Stomach smooth muscle (tissue), 2 donors: ENCODE data around the gene CBX7.

ENCODE experiments used
- H3K27ac ChIP-seq: one replicate; pipeline ENCODE4 v1.7.0; 2013; ENCODE audit warnings: mild to moderate bottlenecking, low read length, inconsistent platforms
- H3K27me3 ChIP-seq, 2 donors: one replicate each; pipeline ENCODE4 v1.7.0; 2013; ENCODE audit warnings: low read length in 2 of 2; ENCODE audit not compliant: insufficient read depth in 2 of 2, control insufficient read depth in 1 of 2
- H3K36me3 ChIP-seq, 2 donors: one replicate each; pipeline ENCODE4 v1.7.0; 2013; ENCODE audit warnings: low read length in 2 of 2; ENCODE audit not compliant: control insufficient read depth in 2 of 2, insufficient read depth in 2 of 2
- H3K4me1 ChIP-seq: one replicate; pipeline ENCODE4 v1.7.0; 2013; ENCODE audit warnings: low read length; ENCODE audit not compliant: control insufficient read depth, insufficient read depth
- H3K4me3 ChIP-seq, 2 donors: one replicate each; pipeline ENCODE4 v1.7.0; 2013; ENCODE audit warnings: low read length in 2 of 2
- H3K9ac ChIP-seq, 2 donors: one replicate each; pipeline ENCODE4 v1.7.0; 2013; ENCODE audit warnings: low read length in 2 of 2, mild to moderate bottlenecking in 1 of 2
- H3K9me3 ChIP-seq, 2 donors: one replicate each; pipeline ENCODE4 v1.7.0; 2013; ENCODE audit warnings: low read length in 2 of 2; ENCODE audit not compliant: control insufficient read depth in 2 of 2
- donor health status: healthy.
- donor health status: Pancreatic carcinoma.

The CBX7 gene

GRCh38 chr22:39115977-39116621, 36.4 kb downstream of the CBX7 start:
- no peak overlapping the region for H3K9ac ChIP-seq
- no peaks in the 10 kb centered on the region for H3K4me1 ChIP-seq
- no peaks in the 10 kb centered on the region for H3K36me3 ChIP-seq
- no peak overlapping the region for H3K4me3 ChIP-seq
- peaks cover 2 to 3% of the 10 kb centered on the region in 2 donors for H3K27me3 ChIP-seq
- no peak overlapping the region for H3K27ac ChIP-seq
- H3K9me3 ChIP-seq = no peaks in the 10 kb centered on the region

- Histone ChIP-seq H3K27me3 (peaks cover 2 to 3% of the 10 kb centered on the region in 2 donors), H3K36me3 (no peaks in the 10 kb centered on the region), H3K9me3 (no peaks in the 10 kb centered on the region), H3K4me3 (no peak overlapping the region), H3K4me1 (no peaks in the 10 kb centered on the region), H3K27ac (no peak overlapping the region), H3K9ac (no peak overlapping the region)
These were observed 36.9 kb downstream of the CBX7 start for GRCh38 chr22:39115570-39115969.

GRCh38 chr22:39114112-39114511, 38.4 kb downstream of the CBX7 start:
- peaks cover 2 to 3% of the 10 kb centered on the region in 2 donors for H3K27me3 ChIP-seq

GRCh38 chr22:39110631-39111561, 41.6 kb downstream of the CBX7 start:
- H3K4me1 ChIP-seq = no peaks in the 10 kb centered on the region
- no peak overlapping the region for H3K27ac ChIP-seq
- H3K27me3 ChIP-seq = peaks cover 1 to 3% of the 10 kb centered on the region in 2 donors
- H3K36me3 ChIP-seq = no peaks in the 10 kb centered on the region
- no peaks in the 10 kb centered on the region for H3K9me3 ChIP-seq
- no peak overlapping the region for H3K4me3 ChIP-seq
- no peak overlapping the region for H3K9ac ChIP-seq

More at GRCh38 chr22:39114112-39114511, 38.4 kb downstream of the CBX7 start:
- Histone ChIP-seq H3K9ac (no peak overlapping the region), H3K27ac (no peak overlapping the region), H3K36me3 (no peaks in the 10 kb centered on the region), H3K4me1 (no peaks in the 10 kb centered on the region), H3K9me3 (no peaks in the 10 kb centered on the region), H3K4me3 (no peak overlapping the region)

GRCh38 chr22:39109361-39109760, 43.1 kb downstream of the CBX7 start:
- Histone ChIP-seq H3K9ac (no peak overlapping the region), H3K4me1 (no peaks in the 10 kb centered on the region), H3K27ac (no peak overlapping the region), H3K36me3 (no peaks in the 10 kb centered on the region), H3K27me3 (no peaks in the 10 kb centered on the region), H3K9me3 (no peaks in the 10 kb centered on the region), H3K4me3 (no peak overlapping the region)

GRCh38 chr22:39108487-39108886, 44.0 kb downstream of the CBX7 start:
- no peak overlapping the region for H3K27ac ChIP-seq
- H3K9ac ChIP-seq = no peak overlapping the region
- no peaks in the 10 kb centered on the region for H3K27me3 ChIP-seq
- H3K4me1 ChIP-seq = no peaks in the 10 kb centered on the region
- no peaks in the 10 kb centered on the region for H3K36me3 ChIP-seq
- no peaks in the 10 kb centered on the region for H3K9me3 ChIP-seq
- H3K4me3 ChIP-seq = no peak overlapping the region

- Histone ChIP-seq H3K36me3 (no peaks in the 10 kb centered on the region), H3K27me3 (no peaks in the 10 kb centered on the region), H3K4me3 (no peak overlapping the region), H3K9ac (no peak overlapping the region), H3K4me1 (no peaks in the 10 kb centered on the region), H3K27ac (no peak overlapping the region), H3K9me3 (no peaks in the 10 kb centered on the region)
These were observed 46.2 kb downstream of the CBX7 start for GRCh38 chr22:39106326-39106725.

GRCh38 chr22:39103431-39103830, 49.0 kb downstream of the CBX7 start:
- H3K4me1 ChIP-seq = no peaks in the 10 kb centered on the region
- no peak overlapping the region for H3K9ac ChIP-seq
- H3K27ac ChIP-seq = no peak overlapping the region
- no peaks in the 10 kb centered on the region for H3K36me3 ChIP-seq
- H3K4me3 ChIP-seq = no peak overlapping the region
- H3K27me3 ChIP-seq = no peaks in the 10 kb centered on the region
- no peaks in the 10 kb centered on the region for H3K9me3 ChIP-seq

- Histone ChIP-seq H3K27me3 (no peaks in the 10 kb centered on the region), H3K9me3 (no peaks in the 10 kb centered on the region), H3K4me3 (no peak overlapping the region), H3K9ac (no peak overlapping the region), H3K4me1 (peaks cover 3% of the 10 kb centered on the region), H3K36me3 (no peaks in the 10 kb centered on the region), H3K27ac (no peak overlapping the region)
These were observed 51.3 kb downstream of the CBX7 start for GRCh38 chr22:39101226-39101625.

GRCh38 chr22:39098576-39098975, 53.9 kb downstream of the CBX7 start:
- Histone ChIP-seq H3K27me3 (no peaks in the 10 kb centered on the region), H3K4me1 (peaks cover 3% of the 10 kb centered on the region), H3K4me3 (no peak overlapping the region), H3K36me3 (no peaks in the 10 kb centered on the region), H3K9me3 (no peaks in the 10 kb centered on the region), H3K27ac (no peak overlapping the region), H3K9ac (no peak overlapping the region)

GRCh38 chr22:39098026-39098425, 54.5 kb downstream of the CBX7 start:
- Histone ChIP-seq H3K4me3 (no peak overlapping the region), H3K27ac (no peak overlapping the region), H3K9ac (no peak overlapping the region), H3K4me1 (peaks cover 3% of the 10 kb centered on the region), H3K9me3 (no peaks in the 10 kb centered on the region), H3K27me3 (no peaks in the 10 kb centered on the region), H3K36me3 (no peaks in the 10 kb centered on the region)
